ENCODE data around the gene SAXO2. TPM values are rescaled to one million over a fixed set of nuclear protein-coding genes. Genes with fewer than 3 reads are reported as not detected.

Gene SAXO2
- total and polyA plus RNA-seq, 2 of the 8 experiments (the other 6 are each of a cell fraction or from before 2014, with no cell fraction given): 3.1 TPM

GRCh38 chr15:82306791-82307713 is 44.4 kb downstream of the SAXO2 start:
- no peaks in the 10 kb centered on the region for H3K27me3 ChIP-seq (replicated peaks in 1 of 4; ENCODE audit: control insufficient read depth in 3 of 4, extremely low read depth in 1 of 4, insufficient read depth in 3 of 4, low read length in 3 of 4)
- DNase-seq (ENCODE audit: low read depth in 1 of 2, low spot score in 2 of 2) (peak in 1 of 2 experiments; percentile 46), FAIRE-seq (no peak)
- H2BK5ac ChIP-seq (ENCODE audit: low read depth, low read length): no peak overlapping the region
- no peaks in the 10 kb centered on the region for H3K9me3 ChIP-seq (ENCODE audit: insufficient read depth in 2 of 2, low read depth in 1 of 2, low read length in 1 of 2)
- H2BK120ac ChIP-seq (replicated peaks; ENCODE audit: low read depth, low read length): no peak overlapping the region
- no peaks in the 10 kb centered on the region for H3K23me2 ChIP-seq (ENCODE audit: low read depth, low read length)
- no peak overlapping the region for H2BK12ac ChIP-seq (ENCODE audit: low read depth, low read length)
- no peak overlapping the region for H3K9ac ChIP-seq (replicated peaks in 1 of 4; ENCODE audit: extremely low read depth in 1 of 4, low read depth in 3 of 4, low read length in 3 of 4)
- H4K8ac ChIP-seq (ENCODE audit: extremely low read depth, insufficient read depth, low read length): no peak overlapping the region; the same call in 1 of the 2 replicates
- no peak overlapping the region for H2BK15ac ChIP-seq (ENCODE audit: low read length)
- H2BK20ac ChIP-seq (ENCODE audit: low read length): no peak overlapping the region
- ChIA-PET CTCF (ENCODE audit: partially characterized antibody) (interaction anchor here (1.0 to 1.9 kb wide), 5 partner anchors 8 to 29 kb away, joined by 3 to 8 read pairs (median 4); no protein-coding TSS in a partner anchor), POLR2A (ENCODE audit: partially characterized antibody) (no interaction called here)
- no peak overlapping the region for H2AK5ac ChIP-seq (ENCODE audit: low read depth, low read length)
- no peak overlapping the region for H3K4me3 ChIP-seq (ENCODE audit: extremely low read depth in 1 of 4, insufficient read depth in 2 of 4, low read depth in 3 of 4, low read length in 4 of 4)
- H4K91ac ChIP-seq (replicated peaks; ENCODE audit: insufficient read length, low read length): no peak overlapping the region
- H4K5ac ChIP-seq (ENCODE audit: insufficient read length, low read depth, low read length): no peak overlapping the region
- H3K36me3 ChIP-seq (ENCODE audit: control insufficient read depth in 2 of 4, insufficient read depth in 4 of 4, low read length in 3 of 4): no peaks in the 10 kb centered on the region
- H3K4me2 ChIP-seq (ENCODE audit: insufficient read depth in 1 of 2, low read depth in 2 of 2, low read length in 2 of 2): no peak overlapping the region
- no peaks in the 10 kb centered on the region for H4K20me1 ChIP-seq (replicated peaks in 1 of 2; ENCODE audit: control insufficient read depth in 1 of 2, insufficient read depth in 2 of 2, low read length in 2 of 2)
- H3K27ac ChIP-seq (ENCODE audit: low read depth, low read length): no peak overlapping the region
- H3K23ac ChIP-seq (ENCODE audit: insufficient read length): no peak overlapping the region
- no peaks in the 10 kb centered on the region; the same call in 1 of the 2 replicates for H3K79me1 ChIP-seq (ENCODE audit: low read depth, low read length)
- H3K79me2 ChIP-seq (ENCODE audit: control insufficient read depth in 1 of 2, insufficient read depth in 2 of 2, low read length in 2 of 2): no peaks in the 10 kb centered on the region
- no peak overlapping the region for H3K4ac ChIP-seq (replicated peaks; ENCODE audit: insufficient read length, low read depth, low read length)
- H3K56ac ChIP-seq (replicated peaks; ENCODE audit: insufficient read length, low read depth, low read length): no peak overlapping the region
- no peak overlapping the region for H3K18ac ChIP-seq (ENCODE audit: extremely low read depth, low read length)
- peak; percentile 13 to 39 (median 18); a peak in 2 of 4 replicates for TF ChIP-seq CTCF (IDR thresholded peaks at IDR 0.05; ENCODE audit: control extremely low read depth in 1 of 3, insufficient read depth in 1 of 3, low read depth in 1 of 3, low read length in 3 of 3)
- TF ChIP-seq PHF8 (conservative IDR thresholded peaks at IDR 0.05; ENCODE audit: low read depth, low read length): no peak
- H3K4me1 ChIP-seq (replicated peaks in 1 of 4; ENCODE audit: control insufficient read depth in 3 of 4, insufficient read depth in 4 of 4, low read length in 3 of 4): peaks cover 0 to 3% (median 0%) of the 10 kb centered on the region in 4 experiments; a peak in 2 of 7 replicates
- no peak overlapping the region for H3K14ac ChIP-seq (ENCODE audit: insufficient read length)
- no peak overlapping the region for H2AFZ ChIP-seq (ENCODE audit: low read length)
- 91% methylated on average over 16 of the region's 16 CpGs; no CpG with 5 or more reads in 1 of the 2 experiments for WGBS, 2 experiments (ENCODE audit: extremely low coverage in 1 of 2, insufficient coverage in 1 of 2, insufficient read length in 1 of 2, insufficient replicate concordance in 2 of 2, low coverage in 1 of 2, low lambda C conversion rate in 2 of 2, missing lambda C conversion rate in 1 of 2)
